PC-3 (cell line): ENCODE measurements around the gene SLC4A4. TPM values are rescaled to one million over a fixed set of nuclear protein-coding genes. Genes with fewer than 3 reads are reported as not detected.

Experiments used
- ATAC-seq: fragments of 200-7000 bp; cut with Tn5 transposase; 2 replicates; pipeline ENCODE4 v1.9.1; 2020; ENCODE audit warnings: mild to moderate bottlenecking, moderate library complexity
- BruUV-seq: library from RNA; stranded (reverse); fragments of 400-500 nt; replicated peaks from 2 replicates; lab custom pipeline; 2021; lab: Mats Ljungman, UMichigan
- CTCF ChIA-PET: fragments of 300-600 bp; sonication (Branson Sonifier 250); formaldehyde crosslinking; loops from one replicate; lab custom pipeline; 2022; ENCODE audit warnings: antibody characterized with exemption; lab: Charles Lee
- POLR2A ChIA-PET: fragments of 300-600 bp; sonication (Branson Sonifier 250); formaldehyde crosslinking; loops from one replicate; lab custom pipeline; 2022; ENCODE audit warnings: antibody characterized with exemption; ENCODE audit not compliant: unreplicated experiment; lab: Charles Lee
- DNase-seq: peaks from one replicate; pipeline ENCODE4 v3.0.0-alpha.2; 2015
- H2AFZ ChIP-seq: fragments of 300-600 bp; sonication (generic); 2 replicates; pipeline ENCODE4 v1.6.0; 2016; ENCODE audit warnings: antibody characterized with exemption, low read length
- H3F3A ChIP-seq: fragments of 300-600 bp; sonication (generic); one replicate; pipeline ENCODE4 v1.6.0; 2017; ENCODE audit warnings: antibody characterized with exemption, low read length, control low read depth, mild to moderate bottlenecking; ENCODE audit not compliant: unreplicated experiment
- H3K27ac ChIP-seq: fragments of 300-600 bp; sonication (generic); 2 replicates; pipeline ENCODE4 v1.5.1; 2016; ENCODE audit warnings: mild to moderate bottlenecking, low read length
- H3K27me3 ChIP-seq: fragments of 300-600 bp; sonication (generic); 2 replicates; pipeline ENCODE4 v1.6.1; 2016; ENCODE audit warnings: low read length, mixed read lengths
- H3K36me3 ChIP-seq: fragments of 300-600 bp; sonication (generic); 2 replicates; pipeline ENCODE4 v1.6.1; 2016; ENCODE audit warnings: low read depth, mixed run types, low read length, mixed read lengths
- H3K4me1 ChIP-seq: fragments of 300-600 bp; sonication (generic); 2 replicates; pipeline ENCODE4 v1.5.1; 2016; ENCODE audit warnings: low read length; ENCODE audit not compliant: insufficient read depth
- H3K4me2 ChIP-seq: fragments of 300-600 bp; sonication (generic); 2 replicates; pipeline ENCODE4 v1.6.0; 2016; ENCODE audit warnings: low read length
- H3K4me3 ChIP-seq: fragments of 300-600 bp; sonication (generic); 2 replicates; pipeline ENCODE4 v1.5.1; 2016; ENCODE audit warnings: mild to moderate bottlenecking, low read length, mixed read lengths
- H3K79me2 ChIP-seq: fragments of 300-600 bp; sonication (generic); 2 replicates; pipeline ENCODE4 v1.6.1; 2017; ENCODE audit warnings: low read length, mixed read lengths
- H3K9ac ChIP-seq: fragments of 300-600 bp; sonication (generic); 2 replicates; pipeline ENCODE4 v1.6.0; 2016; ENCODE audit warnings: mild to moderate bottlenecking, low read length
- H3K9me2 ChIP-seq: fragments of 300-600 bp; sonication (generic); replicated peaks from 2 replicates; pipeline ENCODE4 v1.6.1; 2016; ENCODE audit warnings: mixed run types, low read length, mixed read lengths
- H3K9me3 ChIP-seq: fragments of 300-600 bp; sonication (generic); 2 replicates; pipeline ENCODE4 v1.6.1; 2016; ENCODE audit warnings: low read length, mixed read lengths
- H4K20me1 ChIP-seq: fragments of 300-600 bp; sonication (generic); 2 replicates; pipeline ENCODE4 v1.6.1; 2016; ENCODE audit warnings: low read length, mixed read lengths
- CTCF ChIP-seq: fragments of 300-600 bp; sonication (generic); conservative IDR thresholded peaks from 2 replicates; pipeline ENCODE4 v1.5.1; 2017; ENCODE audit warnings: antibody characterized with exemption, low read depth, mild to moderate bottlenecking, low read length
- EZH2 ChIP-seq: fragments of 300-600 bp; sonication (generic); IDR thresholded peaks from one replicate; pipeline ENCODE4 v1.6.1; 2017; ENCODE audit warnings: antibody characterized with exemption, mild to moderate bottlenecking, low read length; ENCODE audit not compliant: unreplicated experiment
- EZH2phosphoT487 ChIP-seq: fragments of 300-600 bp; sonication (generic); IDR thresholded peaks from 2 replicates; pipeline ENCODE4 v1.6.1; 2018; ENCODE audit warnings: mild to moderate bottlenecking, antibody characterized with exemption, low read length, borderline replicate concordance
- intact Hi-C: fragments of 100-400 bp; cut with micrococcal nuclease; formaldehyde crosslinking; loops from 2 replicates; pipeline ENCODE4 v1.9.0; 2023
- total RNA-seq: library from RNA; depleted of rRNA; stranded (reverse); fragments of >200 nt; gene quantifications from 2 replicates; pipeline ENCODE4 v1.2.3, GENCODE V29; 2014

SLC4A4 gene
- total RNA-seq, 1 experiment from 2014 or later = 0.47 TPM

- ATAC-seq (no peak), DNase-seq (no peak)
- H3K79me2 ChIP-seq = no peaks in the 10 kb centered on the region
- CTCF ChIA-PET = no interaction called here
- no peak overlapping the region for H3K9ac ChIP-seq
- H3K36me3 ChIP-seq = no peaks in the 10 kb centered on the region
- H3K27ac ChIP-seq = no peak overlapping the region
- H3K4me3 ChIP-seq = no peak overlapping the region
- no TSS peak for BruUV-seq
- H3F3A ChIP-seq = no peaks in the 10 kb centered on the region
- POLR2A ChIA-PET = no interaction called here
- 0 out of 2 replicates have a peak, but pooled peaks cover 6% of the 10 kb centered on the region for H3K4me1 ChIP-seq
- H4K20me1 ChIP-seq = no peaks in the 10 kb centered on the region
- intact Hi-C loops = no loop called here
- no peak overlapping the region for H2AFZ ChIP-seq
- TF ChIP-seq CTCF (no peak), EZH2 (no peak), EZH2phosphoT487 (no peak)
- H3K9me2 ChIP-seq = no peaks in the 10 kb centered on the region
- no peaks in the 10 kb centered on the region for H3K9me3 ChIP-seq
- no peak overlapping the region for H3K4me2 ChIP-seq
- no peaks in the 10 kb centered on the region for H3K27me3 ChIP-seq
Measured at GRCh38 chr4:71616168-71616811, 277.5 kb downstream of the SLC4A4 start.
